Spleen (tissue), 7 donors: ENCODE results near the gene OPN3.

ENCODE experiments used
- POLR2A ChIP-seq, 3 donors: fragments of 450-650 bp; IDR thresholded peaks; one replicate each; pipeline ENCODE4 v1.5.1; 2017; ENCODE audit warnings: antibody characterized with exemption in 3 of 3, mild to moderate bottlenecking in 1 of 3
- POLR2AphosphoS5 ChIP-seq, 3 donors: sonication (generic); formaldehyde crosslinking; IDR thresholded peaks; one replicate each; pipeline ENCODE4 v1.5.1; 2017; ENCODE audit warnings: antibody characterized with exemption in 3 of 3
- TF ChIP-seq, protein P1 (sequence below), 11 experiments: fragments of 200-600 bp in 7 of 11; fragments of 450-650 bp in 4 of 11; sonication (generic) in 4 of 11; IDR thresholded peaks in 8 of 11; conservative IDR thresholded peaks in 3 of 11; 1 replicate in 7 of 11; 2 replicates in 4 of 11; pipeline versions ENCODE4 v1.4.0 to v1.8.0; 2016 to 2021; ENCODE audit warnings: antibody characterized with exemption in 11 of 11, inconsistent platforms in 4 of 11, mild to moderate bottlenecking in 1 of 11
- donor health status: DM: no; HTN: no; CAD: no; lungs with moderate emphysema.
- donor health status: DM: no; HTN: no; CAD: no.
- donor health status: DM: no; HTN: no; CAD: no.

DNA sequence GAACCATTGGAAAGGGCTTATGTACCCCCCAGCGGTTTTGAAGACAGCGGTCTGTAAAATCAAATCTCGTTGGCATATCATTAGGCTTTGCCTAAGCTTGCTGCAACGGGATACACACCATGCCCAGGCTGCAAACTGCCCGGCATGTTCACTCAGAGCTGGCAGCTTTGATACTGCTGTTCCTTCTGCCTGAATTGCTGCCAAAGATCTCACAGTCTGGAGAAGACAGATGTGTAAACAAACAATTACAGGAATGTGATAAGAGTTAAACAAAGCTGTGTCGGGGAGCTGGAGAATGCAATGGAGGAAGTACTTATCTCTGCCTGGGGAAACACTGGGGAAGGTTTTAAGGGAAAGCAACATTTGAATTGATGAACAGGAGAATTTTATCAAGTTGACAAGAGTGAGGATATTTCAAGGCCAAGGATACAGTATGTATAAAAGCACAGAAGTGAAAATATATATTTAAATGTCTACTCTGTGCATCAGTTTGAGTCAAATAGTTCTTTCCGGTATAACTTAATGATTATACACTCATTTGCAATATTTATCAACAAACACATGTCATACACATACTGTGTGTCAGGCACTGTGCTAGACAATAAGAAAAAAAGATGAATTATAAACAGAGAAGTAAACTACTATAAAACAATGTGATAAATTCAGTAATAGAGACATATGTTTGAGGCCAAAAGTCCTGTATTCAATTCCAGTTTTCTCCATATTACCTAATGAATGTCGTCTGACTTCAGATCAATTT lies 29.9 kb downstream of the OPN3 start:
- TF ChIP-seq, protein P1, sequence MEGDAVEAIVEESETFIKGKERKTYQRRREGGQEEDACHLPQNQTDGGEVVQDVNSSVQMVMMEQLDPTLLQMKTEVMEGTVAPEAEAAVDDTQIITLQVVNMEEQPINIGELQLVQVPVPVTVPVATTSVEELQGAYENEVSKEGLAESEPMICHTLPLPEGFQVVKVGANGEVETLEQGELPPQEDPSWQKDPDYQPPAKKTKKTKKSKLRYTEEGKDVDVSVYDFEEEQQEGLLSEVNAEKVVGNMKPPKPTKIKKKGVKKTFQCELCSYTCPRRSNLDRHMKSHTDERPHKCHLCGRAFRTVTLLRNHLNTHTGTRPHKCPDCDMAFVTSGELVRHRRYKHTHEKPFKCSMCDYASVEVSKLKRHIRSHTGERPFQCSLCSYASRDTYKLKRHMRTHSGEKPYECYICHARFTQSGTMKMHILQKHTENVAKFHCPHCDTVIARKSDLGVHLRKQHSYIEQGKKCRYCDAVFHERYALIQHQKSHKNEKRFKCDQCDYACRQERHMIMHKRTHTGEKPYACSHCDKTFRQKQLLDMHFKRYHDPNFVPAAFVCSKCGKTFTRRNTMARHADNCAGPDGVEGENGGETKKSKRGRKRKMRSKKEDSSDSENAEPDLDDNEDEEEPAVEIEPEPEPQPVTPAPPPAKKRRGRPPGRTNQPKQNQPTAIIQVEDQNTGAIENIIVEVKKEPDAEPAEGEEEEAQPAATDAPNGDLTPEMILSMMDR (IDR thresholded peaks at IDR 0.05 in 8 of 11, conservative IDR thresholded peaks at IDR 0.05 in 3 of 11): no peak
- no peak for TF ChIP-seq POLR2AphosphoS5 (IDR thresholded peaks at IDR 0.05)
- no peak for TF ChIP-seq POLR2A (IDR thresholded peaks at IDR 0.05)
